Upper lobe of right lung (tissue), 1 donor: ENCODE measurements around the gene C11orf71. TPM values are rescaled to one million over a fixed set of nuclear protein-coding genes. Genes with fewer than 3 reads are reported as not detected.

ENCODE experiments used
- ATAC-seq: fragments of 200-7000 bp; cut with Tn5 transposase; one replicate; pipeline ENCODE4 v1.9.1; 2020; ENCODE audit warnings: mild to moderate bottlenecking, moderate library complexity
- DNase-seq: peaks from one replicate; pipeline ENCODE4 v3.0.0-alpha.2; 2020
- H3K27ac ChIP-seq: fragments of 200-600 bp; one replicate; pipeline ENCODE4 v1.8.0; 2022
- H3K27me3 ChIP-seq: fragments of 200-600 bp; one replicate; pipeline ENCODE4 v1.8.0; 2022; ENCODE audit warnings: mild to moderate bottlenecking
- H3K36me3 ChIP-seq: fragments of 200-600 bp; one replicate; pipeline ENCODE4 v1.8.0; 2022
- H3K4me1 ChIP-seq: fragments of 200-600 bp; one replicate; pipeline ENCODE4 v1.8.0; 2022
- H3K4me3 ChIP-seq: fragments of 200-600 bp; one replicate; pipeline ENCODE4 v1.8.0; 2022; ENCODE audit warnings: mild to moderate bottlenecking
- H3K9me3 ChIP-seq: fragments of 200-600 bp; one replicate; pipeline ENCODE4 v1.8.0; 2022
- intact Hi-C: fragments of 100-400 bp; cut with DNase I; formaldehyde crosslinking; loops from one replicate; pipeline ENCODE4 v1.11.0; 2022
- total RNA-seq: library from RNA; stranded (reverse); fragmentation: NEBNext Ultra II Directional; extraction: Animal tissue kit (Norgen Biotek cat#: 25700); gene quantifications from one replicate; pipeline ENCODE4 v1.2.1, GENCODE V29; 2021
- TF ChIP-seq, protein P1 (sequence below): fragments of 200-600 bp; IDR thresholded peaks from one replicate; pipeline ENCODE4 v1.8.0; 2022; ENCODE audit warnings: antibody characterized with exemption
- donor health status: DM: no; HTN: yes; CAD: no; lungs with severe emphysema.

Gene C11orf71
- total RNA-seq, 1 donor from 2014 or later = 8.1 TPM

DNA sequence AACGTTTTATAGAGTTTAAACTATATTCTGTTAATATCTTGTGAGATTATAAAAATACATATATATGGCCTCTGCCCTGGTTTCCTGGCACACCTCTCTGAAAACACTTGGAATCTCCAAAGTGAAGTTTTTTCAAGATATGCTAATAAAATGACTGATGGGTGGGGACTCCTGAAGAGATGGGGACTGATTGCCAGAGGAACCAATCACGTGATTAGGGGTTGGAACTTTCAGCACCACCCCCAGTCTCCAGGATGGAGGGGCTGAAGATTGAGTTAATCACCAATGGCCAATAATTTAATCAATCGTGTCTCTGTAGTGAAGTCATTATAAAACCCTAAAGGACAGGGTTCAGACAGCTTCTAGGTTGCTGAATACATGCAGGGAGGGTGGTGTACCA is 37.4 kb downstream of the C11orf71 start:
- Histone ChIP-seq H3K27ac (no peak overlapping the region), H3K27me3 (peaks cover 7% of the 10 kb centered on the region), H3K4me1 (no peaks in the 10 kb centered on the region), H3K9me3 (no peaks in the 10 kb centered on the region), H3K4me3 (no peak overlapping the region), H3K36me3 (no peaks in the 10 kb centered on the region)
- no peak for DNase-seq
- TF ChIP-seq, protein P1, sequence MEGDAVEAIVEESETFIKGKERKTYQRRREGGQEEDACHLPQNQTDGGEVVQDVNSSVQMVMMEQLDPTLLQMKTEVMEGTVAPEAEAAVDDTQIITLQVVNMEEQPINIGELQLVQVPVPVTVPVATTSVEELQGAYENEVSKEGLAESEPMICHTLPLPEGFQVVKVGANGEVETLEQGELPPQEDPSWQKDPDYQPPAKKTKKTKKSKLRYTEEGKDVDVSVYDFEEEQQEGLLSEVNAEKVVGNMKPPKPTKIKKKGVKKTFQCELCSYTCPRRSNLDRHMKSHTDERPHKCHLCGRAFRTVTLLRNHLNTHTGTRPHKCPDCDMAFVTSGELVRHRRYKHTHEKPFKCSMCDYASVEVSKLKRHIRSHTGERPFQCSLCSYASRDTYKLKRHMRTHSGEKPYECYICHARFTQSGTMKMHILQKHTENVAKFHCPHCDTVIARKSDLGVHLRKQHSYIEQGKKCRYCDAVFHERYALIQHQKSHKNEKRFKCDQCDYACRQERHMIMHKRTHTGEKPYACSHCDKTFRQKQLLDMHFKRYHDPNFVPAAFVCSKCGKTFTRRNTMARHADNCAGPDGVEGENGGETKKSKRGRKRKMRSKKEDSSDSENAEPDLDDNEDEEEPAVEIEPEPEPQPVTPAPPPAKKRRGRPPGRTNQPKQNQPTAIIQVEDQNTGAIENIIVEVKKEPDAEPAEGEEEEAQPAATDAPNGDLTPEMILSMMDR = no peak
- intact Hi-C loops = no loop called here
- ATAC-seq = no peak

DNA sequence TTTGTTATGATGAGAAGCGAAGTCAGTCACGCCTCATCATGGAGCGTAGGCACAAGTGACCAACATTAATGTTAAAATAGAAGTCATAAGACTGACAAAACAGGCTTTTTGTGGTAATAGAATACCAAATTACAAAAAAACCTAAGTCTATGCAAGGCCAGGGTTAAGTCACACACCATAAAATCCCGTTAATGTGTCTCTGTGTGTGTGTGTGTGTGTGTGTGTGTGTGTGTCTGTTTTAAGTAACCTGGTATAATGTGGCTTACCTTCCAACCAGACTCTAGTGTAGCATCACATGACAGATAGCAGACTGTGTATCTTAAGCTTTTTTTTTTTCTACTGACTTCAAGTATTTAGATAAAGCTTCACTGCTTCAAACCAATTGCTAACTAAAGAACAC is 38.0 kb downstream of the C11orf71 start:
- Histone ChIP-seq H3K27ac (no peak overlapping the region), H3K9me3 (no peaks in the 10 kb centered on the region), H3K36me3 (no peaks in the 10 kb centered on the region), H3K27me3 (peaks cover 5% of the 10 kb centered on the region), H3K4me3 (no peak overlapping the region), H3K4me1 (no peaks in the 10 kb centered on the region)
- ATAC-seq (no peak), DNase-seq (no peak)
- intact Hi-C loops = no loop called here
- TF ChIP-seq, protein P1 = no peak

DNA sequence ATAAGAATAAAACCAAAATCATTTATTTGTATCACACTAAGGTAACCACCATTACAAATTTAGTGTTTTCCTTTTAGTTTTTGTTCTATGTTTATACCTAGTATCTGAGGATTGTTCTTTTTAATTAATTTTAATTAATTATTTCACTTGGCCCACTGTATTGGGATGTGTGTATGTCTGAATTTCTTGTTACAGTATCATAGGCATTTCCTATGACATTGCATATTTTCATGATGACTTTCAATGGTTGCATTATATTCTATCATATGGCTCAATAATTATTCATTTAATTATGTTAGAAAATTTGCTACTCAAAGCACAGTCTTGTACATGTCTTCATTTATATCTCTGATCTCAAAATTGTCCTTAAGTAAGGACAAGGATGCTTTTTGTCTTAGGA is 41.0 kb downstream of the C11orf71 start:
- H3K36me3 ChIP-seq = no peaks in the 10 kb centered on the region
- H3K4me1 ChIP-seq = no peaks in the 10 kb centered on the region
- H3K27ac ChIP-seq = no peak overlapping the region
- H3K4me3 ChIP-seq = no peak overlapping the region
- DNase-seq (no peak), ATAC-seq (no peak)
- TF ChIP-seq, protein P1 = no peak
- intact Hi-C loops = no loop called here
- no peaks in the 10 kb centered on the region for H3K9me3 ChIP-seq
- no peaks in the 10 kb centered on the region for H3K27me3 ChIP-seq

DNA sequence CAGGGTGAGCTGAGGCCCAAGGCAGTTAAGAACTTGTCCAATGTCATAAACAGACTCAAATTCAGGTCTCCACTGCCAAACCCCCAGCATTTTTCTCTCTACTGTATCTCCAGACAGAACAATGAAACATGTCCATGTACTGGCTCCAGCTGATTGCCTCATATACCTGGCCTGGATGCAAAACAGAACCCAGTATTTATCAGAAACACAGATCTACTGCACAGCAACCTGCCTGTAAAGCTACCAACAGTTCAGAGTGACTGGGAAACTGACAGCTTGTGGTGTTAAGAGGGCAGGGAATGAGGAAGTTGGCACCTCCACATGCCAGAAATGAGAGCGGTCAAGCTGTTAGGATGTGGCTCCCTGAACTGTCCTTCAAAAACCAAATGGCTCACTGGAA is 41.6 kb downstream of the C11orf71 start:
- TF ChIP-seq, protein P1 = no peak
- ATAC-seq = peak; percentile 75
- no peaks in the 10 kb centered on the region for H3K9me3 ChIP-seq
- no peak overlapping the region for H3K27ac ChIP-seq
- no peaks in the 10 kb centered on the region for H3K36me3 ChIP-seq
- H3K27me3 ChIP-seq = no peaks in the 10 kb centered on the region
- no peak for DNase-seq
- H3K4me1 ChIP-seq = no peaks in the 10 kb centered on the region
- no peak overlapping the region for H3K4me3 ChIP-seq
- intact Hi-C loops = no loop called here

DNA sequence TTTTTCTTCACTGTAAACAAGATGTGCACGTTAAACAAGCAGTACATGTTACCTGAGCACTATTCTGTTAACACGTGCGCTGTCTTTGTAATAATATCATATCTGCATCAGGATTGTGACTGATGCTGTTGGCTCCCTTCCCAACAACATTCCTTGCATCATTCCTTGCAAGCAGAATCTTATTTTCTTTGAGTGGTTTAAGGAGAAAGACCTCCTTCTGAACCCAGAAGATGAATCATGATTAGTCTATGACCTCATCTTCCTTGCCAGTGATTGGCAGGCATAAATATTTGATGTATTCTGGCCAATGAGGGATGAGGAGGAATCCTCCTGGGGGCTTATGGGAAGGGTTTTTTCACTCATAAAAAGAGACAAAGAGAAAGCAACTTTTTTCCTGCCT is 46.2 kb downstream of the C11orf71 start:
- ATAC-seq = no peak
- intact Hi-C loops = no loop called here
- no peak for DNase-seq

More for the DNA sequence above, 46.2 kb downstream of the C11orf71 start:
- H3K27ac ChIP-seq = no peak overlapping the region
- no peaks in the 10 kb centered on the region for H3K4me1 ChIP-seq
- H3K4me3 ChIP-seq = no peak overlapping the region
- no peaks in the 10 kb centered on the region for H3K9me3 ChIP-seq
- H3K36me3 ChIP-seq = no peaks in the 10 kb centered on the region
- TF ChIP-seq, protein P1 = no peak
- no peaks in the 10 kb centered on the region for H3K27me3 ChIP-seq
